HG03135 (cell line): ENCODE measurements around the gene DPY19L2.
A peak's percentile ranks its signal among the peaks of the same experiment; 100 is the strongest.
"Not testable (repeated sequence)": the region's sequence is repeated elsewhere in the genome, so short reads cannot be mapped to it uniquely, and the experiment has no call there.

ENCODE experiments used
- ATAC-seq: cut with Tn5 transposase; IDR thresholded peaks from one replicate; pipeline ENCODE4 v1.9.1; 2021; ENCODE audit warnings: mild to moderate bottlenecking, moderate library complexity; ENCODE audit not compliant: unreplicated experiment

The DPY19L2 gene

GRCh38 chr12:63668028-63668799 lies at the start of gene DPY19L2:
DPY19L2 (minus strand) TSS chr12:63668493; CDS start chr12:63668393, 100 bp downstream.
- peak; percentile 67 for ATAC-seq

DNA sequence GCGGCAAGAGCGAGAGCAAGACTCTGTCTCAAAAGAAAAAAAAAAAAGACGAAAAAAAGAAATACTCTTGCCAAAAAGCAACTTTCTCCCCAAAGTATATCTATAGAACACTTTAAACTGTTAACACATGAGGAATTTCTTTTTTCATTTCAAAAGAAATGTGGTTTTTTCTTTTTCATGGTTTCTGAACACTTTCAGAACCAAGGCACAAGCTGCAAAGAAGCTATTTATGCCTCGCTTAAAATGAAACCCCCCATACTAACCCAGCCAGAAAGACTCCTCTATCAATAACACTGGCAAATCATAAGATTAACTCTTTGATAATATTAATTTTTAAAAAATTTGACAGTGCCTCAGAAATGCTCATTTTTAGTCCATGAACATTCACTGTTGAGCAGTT lies 48.6 kb upstream of the DPY19L2 start:
- ATAC-seq, result not testable (repeated sequence)

DNA sequence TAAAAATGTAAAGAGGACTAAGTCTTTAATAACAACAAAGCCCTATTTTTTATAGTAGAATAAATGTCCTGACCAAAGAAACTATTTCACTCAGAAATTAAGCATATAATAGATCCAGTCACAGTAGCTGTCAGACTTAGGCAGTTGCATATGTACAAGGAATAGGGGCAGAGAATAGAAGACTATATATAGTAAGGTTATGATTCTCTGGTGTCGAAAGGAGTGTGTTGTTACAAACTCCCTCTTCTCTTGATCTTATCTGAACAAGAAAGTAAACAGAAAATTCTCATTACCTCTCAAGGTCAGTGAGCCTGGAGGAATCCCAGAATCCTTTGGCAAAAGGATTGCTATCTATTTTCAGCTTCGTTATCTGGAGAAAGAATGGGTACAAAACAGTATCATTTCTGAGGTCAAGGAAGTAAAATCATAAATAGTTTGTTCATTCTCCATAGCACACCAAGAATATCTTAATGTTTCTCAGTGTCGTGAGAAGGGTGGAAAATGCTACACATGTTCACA lies 46.9 kb upstream of the DPY19L2 start:
- not testable (repeated sequence) for ATAC-seq

DNA sequence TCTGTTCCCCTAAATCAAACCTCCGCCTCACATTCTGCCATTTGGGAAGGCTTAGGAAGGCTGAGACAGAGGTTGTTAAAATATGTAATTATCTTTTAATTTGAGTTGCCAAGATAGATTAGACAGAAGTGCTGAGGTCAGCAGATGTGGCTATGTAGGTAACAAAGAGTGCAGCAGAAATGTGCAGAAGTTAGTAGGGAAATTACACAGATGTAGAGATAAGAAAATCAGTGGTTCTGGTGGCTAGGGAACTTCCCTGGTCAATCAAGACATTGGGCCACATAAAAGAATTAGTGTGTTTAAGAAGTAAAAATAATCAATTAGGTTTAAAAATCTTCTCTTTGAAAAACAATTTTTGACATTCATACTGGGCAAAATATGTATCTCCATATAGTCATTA lies 46.1 kb upstream of the DPY19L2 start:
- ATAC-seq, result not testable (repeated sequence)

GRCh38 chr12:63713681-63714075 lies 45.4 kb upstream of the DPY19L2 start:
- ATAC-seq, result not testable (repeated sequence)

DNA sequence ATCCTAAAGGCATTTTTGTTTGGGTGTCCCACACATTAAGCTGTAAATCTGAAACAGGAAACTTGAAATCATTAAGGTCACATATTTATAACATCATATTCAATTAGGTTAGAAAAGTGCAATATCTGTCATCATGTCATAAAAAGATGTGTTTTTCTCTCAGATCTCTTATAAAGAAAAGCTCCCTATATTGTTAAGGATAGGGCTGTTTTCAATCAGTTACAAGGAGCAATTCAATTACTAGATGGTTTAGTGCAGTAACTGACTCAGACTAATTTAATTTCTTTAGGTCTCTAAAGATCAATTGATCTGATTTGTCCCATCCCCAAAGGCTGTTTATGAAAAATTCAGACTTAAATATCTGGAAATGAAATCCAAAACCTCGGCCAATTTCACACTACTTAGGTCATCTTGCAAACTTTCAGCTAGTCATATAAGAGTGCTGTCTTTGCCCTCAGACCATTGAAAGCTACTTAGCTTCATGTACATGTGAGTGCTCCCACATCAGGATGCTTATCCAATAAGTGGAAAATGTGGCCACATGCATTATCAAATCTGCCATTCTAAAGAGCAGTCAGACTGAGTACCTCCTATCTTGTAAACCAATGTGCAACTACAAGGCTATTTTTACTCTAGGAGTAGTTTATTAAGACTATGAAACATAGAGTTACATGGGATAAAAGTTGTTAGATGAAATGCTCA lies 44.8 kb upstream of the DPY19L2 start:
- not testable (repeated sequence) for ATAC-seq

DNA sequence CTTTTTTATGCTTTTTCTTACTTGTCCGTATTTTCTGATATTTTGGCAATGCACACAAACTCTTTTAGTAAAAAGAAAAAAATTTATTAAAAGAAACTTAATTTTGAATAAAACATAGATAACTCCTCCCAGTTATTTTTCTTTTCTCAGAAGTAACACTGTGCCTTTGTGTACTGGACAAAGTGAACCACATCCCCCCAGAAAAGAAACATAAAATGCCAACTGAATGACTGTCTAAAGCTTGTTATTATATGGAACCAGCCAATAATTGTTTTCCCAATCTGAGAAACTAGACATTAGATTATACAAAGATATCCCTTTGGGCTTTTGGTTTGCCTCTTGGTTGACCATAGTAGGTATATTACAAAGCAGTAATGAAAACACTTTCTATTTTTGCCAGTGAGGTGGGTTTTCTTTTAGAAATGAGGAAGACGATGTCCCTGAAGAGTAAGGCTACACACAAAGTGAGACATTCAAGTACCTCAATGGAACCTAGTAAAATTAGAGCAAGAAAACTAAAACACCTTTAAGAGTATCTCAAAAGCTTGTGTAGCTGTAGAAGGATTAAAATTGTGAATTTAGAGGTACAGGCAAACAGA lies 44.2 kb upstream of the DPY19L2 start:
- ATAC-seq, result not testable (repeated sequence)

GRCh38 chr12:63711339-63711738 lies 43.0 kb upstream of the DPY19L2 start:
- ATAC-seq, result not testable (repeated sequence)

DNA sequence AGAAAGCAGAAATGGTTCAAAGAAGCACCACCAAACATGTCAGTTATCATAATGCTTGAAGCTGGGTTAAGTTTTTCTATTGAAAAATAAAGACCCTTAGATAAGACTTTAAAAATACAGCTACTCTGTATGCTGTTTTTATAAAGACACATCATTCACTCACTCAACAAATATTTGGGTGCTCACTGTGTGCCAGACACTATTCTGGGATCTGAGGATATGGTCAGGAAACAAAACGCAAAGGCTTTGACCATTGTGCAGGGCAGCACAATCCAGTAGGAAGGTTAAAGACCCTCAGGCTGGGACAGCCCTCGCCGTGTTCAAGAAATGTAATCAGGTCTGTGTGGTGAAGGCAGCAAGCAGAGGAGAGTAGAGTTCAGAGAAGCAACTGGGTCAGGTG lies 38.0 kb upstream of the DPY19L2 start:
- no peak for ATAC-seq

DNA sequence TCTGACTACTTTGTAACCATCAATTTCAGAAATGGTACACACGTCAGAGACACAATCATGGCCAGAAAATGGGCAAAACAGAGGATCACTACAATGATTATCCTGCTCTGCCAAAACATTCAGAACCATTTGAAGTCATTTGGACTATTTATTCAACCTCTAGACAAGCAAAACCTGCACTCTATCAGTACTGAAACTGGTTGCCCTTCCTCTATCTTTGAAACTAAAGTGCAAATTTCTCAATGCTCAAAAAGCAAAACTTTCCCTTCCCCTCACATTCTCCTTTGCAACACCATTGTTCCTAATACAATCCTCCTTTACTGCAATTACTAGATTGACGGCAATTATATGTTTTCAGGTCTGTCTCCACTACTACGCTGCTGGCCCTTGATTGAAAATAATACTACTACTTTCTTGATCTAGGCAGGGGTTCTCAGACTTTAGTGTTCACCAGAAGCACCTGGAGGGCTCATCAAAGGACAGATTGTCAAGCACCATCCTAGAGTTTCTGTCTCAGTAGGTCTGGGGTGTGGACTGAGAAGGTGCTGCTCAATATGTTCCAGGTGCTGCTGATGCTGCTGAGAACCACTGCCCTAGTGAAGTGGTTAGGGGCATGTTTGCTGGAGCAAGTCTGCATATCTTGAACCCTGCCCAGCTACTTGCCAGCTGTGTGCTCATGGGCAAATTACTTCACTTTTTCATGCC lies 31.5 kb upstream of the DPY19L2 start:
- ATAC-seq, result not testable (repeated sequence)

GRCh38 chr12:63699011-63699410 lies 30.7 kb upstream of the DPY19L2 start:
- ATAC-seq, result not testable (repeated sequence)

GRCh38 chr12:63690837-63691236 lies 22.5 kb upstream of the DPY19L2 start:
- ATAC-seq, result not testable (repeated sequence)

GRCh38 chr12:63689141-63689540 lies 20.8 kb upstream of the DPY19L2 start:
- ATAC-seq, result not testable (repeated sequence)

GRCh38 chr12:63686623-63687022 lies 18.3 kb upstream of the DPY19L2 start:
- not testable (repeated sequence) for ATAC-seq

DNA sequence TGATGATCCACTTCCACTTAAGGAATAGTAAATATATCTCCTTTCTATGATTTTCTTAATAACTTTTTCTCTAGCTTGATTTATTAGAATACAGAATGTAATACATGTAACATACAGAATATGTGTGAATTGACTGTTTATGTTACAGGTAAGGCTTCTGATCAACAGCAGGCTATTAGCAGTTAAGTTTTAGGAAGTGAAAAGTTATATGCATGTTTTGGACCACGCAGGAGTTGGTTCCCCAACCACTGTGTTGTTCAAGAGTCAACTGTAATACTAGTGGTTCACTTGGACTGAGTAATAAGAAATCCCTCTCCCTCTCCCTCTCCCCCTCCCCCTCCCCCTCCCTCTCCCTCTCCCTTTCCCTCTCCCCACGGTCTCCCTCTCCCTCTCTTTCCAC lies 17.5 kb upstream of the DPY19L2 start:
- ATAC-seq, result not testable (repeated sequence)

DNA sequence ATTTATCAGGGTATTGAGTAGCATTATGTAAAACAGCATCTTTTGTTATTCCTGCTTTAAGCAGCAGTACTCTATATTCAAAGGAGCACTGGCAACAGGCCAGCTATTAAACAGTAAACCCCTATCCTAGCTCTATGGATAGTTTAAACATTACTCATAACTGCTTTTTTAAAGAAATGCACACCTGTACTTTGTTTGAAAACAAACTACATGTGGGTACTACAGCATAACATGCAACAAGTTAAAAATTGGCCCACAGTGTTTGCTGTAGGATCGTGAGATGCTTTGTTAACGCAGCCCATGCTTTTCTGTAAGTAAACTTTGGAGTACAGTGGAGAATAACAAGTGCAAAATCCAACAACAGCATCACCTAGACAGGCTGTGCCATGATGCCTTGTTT lies 14.3 kb upstream of the DPY19L2 start:
- ATAC-seq, result not testable (repeated sequence)

GRCh38 chr12:63680758-63681157 lies 12.5 kb upstream of the DPY19L2 start:
- not testable (repeated sequence) for ATAC-seq

- ATAC-seq, result not testable (repeated sequence)
These were observed 4.3 kb upstream of the DPY19L2 start for GRCh38 chr12:63672550-63672949.

GRCh38 chr12:63669936-63670335 lies 1.6 kb upstream of the DPY19L2 start:
- ATAC-seq, result not testable (repeated sequence)

DNA sequence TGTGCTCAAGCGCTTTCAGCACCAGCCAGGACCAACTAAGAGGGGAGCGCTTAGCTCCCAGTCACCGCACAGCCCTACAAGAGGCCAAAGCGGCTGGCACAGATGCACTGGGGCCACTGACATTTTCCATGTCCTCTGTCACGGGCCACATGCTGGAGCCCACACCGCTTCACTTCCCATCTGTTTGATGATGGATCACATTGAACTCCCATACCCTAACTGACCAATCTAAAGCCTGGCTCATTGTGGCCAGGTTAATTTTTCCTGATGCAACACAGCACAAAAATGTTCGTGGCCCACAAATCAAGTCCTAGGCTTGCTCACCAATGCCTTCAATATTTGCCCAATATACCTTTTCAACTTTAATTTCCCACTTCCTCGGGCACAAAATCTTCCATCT lies 1.1 kb upstream of the DPY19L2 start:
- not testable (repeated sequence) for ATAC-seq
